ENCODE measurements around the gene RTP5.

RTP5 gene

GRCh38 chr2:241852116-241852980, 17.2 kb upstream of the RTP5 start:
- TF ChIP-seq CTCF (IDR thresholded peaks at IDR 0.05; ENCODE audit: borderline replicate concordance, insufficient read depth, low read depth, low read length): no peak
- no peak overlapping the region for H3K4me3 ChIP-seq (ENCODE audit: low read depth, low read length)

GRCh38 chr2:241852981-241853631, 16.4 kb upstream of the RTP5 start:
- no peak overlapping the region for H3K4me3 ChIP-seq (ENCODE audit: low read depth, low read length)

DNA sequence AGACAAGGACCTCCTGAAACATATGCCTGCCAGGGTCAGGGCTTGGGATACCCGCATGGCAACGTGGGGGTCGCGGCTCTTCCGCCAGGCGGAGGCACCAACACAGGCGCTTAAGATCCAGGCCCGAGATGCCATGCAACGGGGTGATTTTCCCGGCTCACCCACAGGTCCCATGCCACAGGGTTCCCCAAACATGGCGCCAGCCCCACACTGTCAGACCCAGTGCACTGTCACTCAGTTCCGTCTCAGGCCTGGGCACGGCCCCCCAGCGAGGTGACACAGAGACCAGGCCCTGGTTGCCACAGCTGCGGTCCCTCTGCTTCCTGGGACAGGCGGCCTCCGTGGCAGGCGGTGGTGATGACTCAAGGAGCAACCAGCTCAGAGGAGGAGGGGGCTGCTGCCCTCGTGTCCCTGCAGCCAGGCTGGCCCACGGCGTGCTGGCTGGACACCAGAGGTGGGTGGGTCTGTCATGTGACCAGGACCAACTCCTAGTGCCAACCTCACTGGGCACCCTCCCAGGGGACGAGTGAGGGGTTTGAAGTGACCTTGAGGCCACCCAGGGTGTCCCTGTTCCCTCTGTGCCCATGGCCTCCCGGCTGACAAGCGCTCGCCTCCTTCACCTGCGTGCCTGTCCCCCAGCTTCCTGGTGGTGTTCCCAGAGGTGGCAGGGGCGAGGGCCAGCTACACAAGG, 15.7 kb upstream of the RTP5 start:
- H3K4me3 ChIP-seq (ENCODE audit: low read depth, low read length): no peak overlapping the region
- TF ChIP-seq CTCF (IDR thresholded peaks at IDR 0.05; ENCODE audit: borderline replicate concordance, insufficient read depth, low read depth, low read length): no peak

More at GRCh38 chr2:241852981-241853631, 16.4 kb upstream of the RTP5 start:
- no peak for TF ChIP-seq CTCF (IDR thresholded peaks at IDR 0.05; ENCODE audit: borderline replicate concordance, insufficient read depth, low read depth, low read length)

DNA sequence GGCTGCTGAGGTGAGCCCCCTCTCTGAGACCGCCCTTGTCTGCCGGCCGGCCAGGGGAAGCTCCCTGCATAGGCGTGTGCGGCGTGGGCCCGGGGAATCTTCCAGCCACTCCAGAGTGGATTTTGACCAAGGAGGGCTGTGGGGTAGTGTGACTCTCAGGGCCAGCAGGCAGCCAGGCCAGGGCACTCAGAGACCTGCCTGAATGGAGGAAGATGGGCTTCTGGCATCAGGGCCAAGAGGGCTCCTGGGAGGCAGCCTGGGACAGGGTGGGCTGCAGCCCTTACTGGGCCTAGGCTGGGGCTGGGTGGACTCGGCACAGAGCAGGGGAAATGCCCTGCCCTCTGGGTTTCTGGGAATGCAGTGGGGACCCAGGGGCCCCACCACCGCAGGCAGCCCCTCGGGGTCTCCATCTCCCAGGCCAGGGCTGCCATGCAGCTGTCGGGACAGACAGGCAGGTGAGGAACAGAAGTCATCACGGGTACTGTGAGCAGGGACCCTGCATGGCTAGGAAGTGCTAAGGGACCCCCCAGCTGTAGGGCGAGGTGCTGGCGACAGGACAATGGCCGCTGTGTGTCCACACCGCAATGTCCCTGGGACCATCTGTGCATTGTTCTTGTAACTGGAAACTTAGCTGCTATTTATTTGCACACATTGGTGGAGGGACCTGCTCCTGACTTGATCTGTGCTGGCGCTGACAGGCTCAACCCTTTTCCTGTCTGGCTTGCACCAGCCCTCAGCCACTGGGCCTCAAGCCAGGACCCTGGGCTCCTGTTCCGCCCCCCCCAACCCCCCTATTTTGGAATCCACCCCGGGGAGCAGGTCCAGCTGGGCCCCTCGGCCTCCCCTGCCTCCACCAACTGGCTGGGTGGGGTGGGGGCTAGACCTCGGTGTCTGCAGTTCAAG, 14.9 kb upstream of the RTP5 start:
- no peak overlapping the region for H3K4me3 ChIP-seq (ENCODE audit: low read depth, low read length)
- no peak for TF ChIP-seq CTCF (IDR thresholded peaks at IDR 0.05; ENCODE audit: borderline replicate concordance, insufficient read depth, low read depth, low read length)

DNA sequence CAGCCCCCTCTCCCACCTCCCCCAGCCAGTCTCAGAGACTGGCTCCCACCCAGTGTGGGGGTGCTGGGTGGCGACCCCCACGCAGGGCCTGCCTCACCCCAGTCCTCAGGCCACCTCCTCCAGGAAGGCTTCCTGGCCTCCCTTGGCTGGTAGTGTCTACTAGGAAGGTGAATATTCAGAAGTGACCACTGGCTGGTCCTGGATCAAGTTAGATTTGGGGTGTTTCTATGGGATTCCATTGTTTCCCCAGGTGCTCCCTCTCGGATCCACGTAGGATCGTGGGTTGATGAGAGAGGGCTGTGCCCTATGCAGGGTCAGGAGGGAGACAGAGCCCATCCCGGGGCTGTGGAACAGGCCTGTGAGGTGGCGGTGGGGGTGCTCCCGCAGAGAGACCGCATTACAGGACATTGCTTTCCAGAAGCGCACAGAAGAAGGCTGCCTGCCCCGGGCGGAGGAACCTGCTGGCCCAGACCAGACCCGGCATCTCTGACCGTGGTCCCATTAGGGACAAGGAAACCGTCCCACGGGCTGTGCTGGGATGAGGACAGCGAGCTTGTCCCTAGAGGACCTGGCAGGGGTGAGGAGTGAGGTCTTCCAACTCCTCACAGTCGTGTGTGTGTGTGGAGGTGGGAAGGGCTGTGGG, 14.2 kb upstream of the RTP5 start:
- TF ChIP-seq CTCF (IDR thresholded peaks at IDR 0.05; ENCODE audit: borderline replicate concordance, insufficient read depth, low read depth, low read length): no peak
- H3K4me3 ChIP-seq (ENCODE audit: low read depth, low read length): no peak overlapping the region

DNA sequence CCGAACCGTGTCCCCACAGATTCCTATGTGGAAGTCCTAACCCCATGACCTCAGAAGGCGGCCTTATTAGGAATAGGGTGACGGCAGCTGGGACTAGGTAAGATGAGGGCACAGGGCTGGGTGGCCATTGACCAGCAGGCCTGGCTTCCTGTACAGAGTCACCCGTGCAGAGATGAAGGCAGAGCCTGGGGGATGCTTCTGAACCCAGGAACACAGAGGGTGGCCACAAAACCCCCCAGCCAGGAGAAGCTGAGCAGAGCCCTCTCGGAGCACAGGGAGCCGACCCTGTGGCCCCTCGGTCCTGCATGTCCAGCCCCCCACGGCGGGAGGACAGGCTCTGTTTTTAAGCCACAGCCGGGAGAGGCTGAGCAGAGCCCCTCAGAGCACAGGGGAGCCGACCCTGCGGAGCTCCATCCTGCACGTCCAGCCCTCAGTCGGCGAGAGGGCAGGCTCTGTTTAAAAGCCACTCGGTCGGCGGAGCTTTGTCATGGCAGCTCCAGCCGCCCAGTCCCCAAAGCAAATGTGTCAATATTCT, 13.6 kb upstream of the RTP5 start:
- H3K4me3 ChIP-seq (ENCODE audit: low read depth, low read length): no peak overlapping the region
- TF ChIP-seq CTCF (IDR thresholded peaks at IDR 0.05; ENCODE audit: borderline replicate concordance, insufficient read depth, low read depth, low read length): no peak

Measured in GM12875 (cell line).